ENCODE measurements around the gene TRABD2A.

DNA sequence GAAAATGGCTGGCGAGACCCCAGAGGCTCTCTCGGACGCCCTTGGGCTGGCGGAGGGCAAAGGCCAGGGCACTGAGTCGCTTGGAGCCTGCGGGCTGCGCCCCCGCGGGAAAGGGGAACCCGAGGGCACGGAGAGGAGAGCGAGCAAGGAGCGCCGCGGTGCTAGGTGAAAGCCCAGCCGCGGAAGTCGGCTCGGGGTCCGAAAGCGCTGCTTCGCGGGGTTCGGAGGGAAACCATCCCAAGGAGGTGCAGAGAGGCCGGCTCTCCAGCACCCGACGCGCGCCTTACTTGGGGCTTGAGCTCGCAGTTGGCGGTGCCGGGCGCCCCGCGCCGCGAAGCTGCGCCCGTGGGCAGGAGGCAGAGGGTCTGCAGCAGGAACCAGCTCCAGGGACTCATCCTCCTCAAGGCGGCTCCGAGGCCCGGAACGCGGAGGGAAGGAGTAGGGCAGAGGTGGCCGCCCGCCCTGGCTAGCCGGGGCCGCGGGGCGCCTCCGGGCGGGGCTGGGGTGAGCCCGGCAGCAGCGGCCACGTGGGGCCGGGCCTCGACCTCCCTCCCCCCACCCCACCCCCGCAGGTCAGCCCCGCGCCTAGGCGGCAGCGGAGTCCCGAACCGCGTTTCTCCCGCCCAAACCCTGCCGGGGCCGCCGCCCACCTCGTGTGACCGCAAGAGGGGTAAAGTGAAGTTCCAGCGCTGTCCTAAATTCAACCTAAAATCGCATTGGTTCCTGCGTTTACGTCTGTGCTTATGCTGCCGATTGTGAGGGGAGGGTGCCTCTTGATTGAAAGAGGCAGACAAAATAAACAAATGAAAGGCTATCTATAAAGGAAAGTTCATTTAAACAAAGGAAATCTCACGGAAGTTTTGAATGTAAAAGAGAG, at the start of gene TRABD2A:
- TF ChIP-seq POLR2AphosphoS5 (IDR thresholded peaks at IDR 0.05): no peak
- TF ChIP-seq, protein P1, sequence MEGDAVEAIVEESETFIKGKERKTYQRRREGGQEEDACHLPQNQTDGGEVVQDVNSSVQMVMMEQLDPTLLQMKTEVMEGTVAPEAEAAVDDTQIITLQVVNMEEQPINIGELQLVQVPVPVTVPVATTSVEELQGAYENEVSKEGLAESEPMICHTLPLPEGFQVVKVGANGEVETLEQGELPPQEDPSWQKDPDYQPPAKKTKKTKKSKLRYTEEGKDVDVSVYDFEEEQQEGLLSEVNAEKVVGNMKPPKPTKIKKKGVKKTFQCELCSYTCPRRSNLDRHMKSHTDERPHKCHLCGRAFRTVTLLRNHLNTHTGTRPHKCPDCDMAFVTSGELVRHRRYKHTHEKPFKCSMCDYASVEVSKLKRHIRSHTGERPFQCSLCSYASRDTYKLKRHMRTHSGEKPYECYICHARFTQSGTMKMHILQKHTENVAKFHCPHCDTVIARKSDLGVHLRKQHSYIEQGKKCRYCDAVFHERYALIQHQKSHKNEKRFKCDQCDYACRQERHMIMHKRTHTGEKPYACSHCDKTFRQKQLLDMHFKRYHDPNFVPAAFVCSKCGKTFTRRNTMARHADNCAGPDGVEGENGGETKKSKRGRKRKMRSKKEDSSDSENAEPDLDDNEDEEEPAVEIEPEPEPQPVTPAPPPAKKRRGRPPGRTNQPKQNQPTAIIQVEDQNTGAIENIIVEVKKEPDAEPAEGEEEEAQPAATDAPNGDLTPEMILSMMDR (IDR thresholded peaks at IDR 0.05): no peak

Measured in sigmoid colon (tissue), 4 donors.